ENCODE data around the gene NAA35.
A peak's percentile ranks its signal among the peaks of the same experiment; 100 is the strongest.
"Not testable (repeated sequence)": the region's sequence is repeated elsewhere in the genome, so short reads cannot be mapped to it uniquely, and the experiment has no call there.

The NAA35 gene

DNA sequence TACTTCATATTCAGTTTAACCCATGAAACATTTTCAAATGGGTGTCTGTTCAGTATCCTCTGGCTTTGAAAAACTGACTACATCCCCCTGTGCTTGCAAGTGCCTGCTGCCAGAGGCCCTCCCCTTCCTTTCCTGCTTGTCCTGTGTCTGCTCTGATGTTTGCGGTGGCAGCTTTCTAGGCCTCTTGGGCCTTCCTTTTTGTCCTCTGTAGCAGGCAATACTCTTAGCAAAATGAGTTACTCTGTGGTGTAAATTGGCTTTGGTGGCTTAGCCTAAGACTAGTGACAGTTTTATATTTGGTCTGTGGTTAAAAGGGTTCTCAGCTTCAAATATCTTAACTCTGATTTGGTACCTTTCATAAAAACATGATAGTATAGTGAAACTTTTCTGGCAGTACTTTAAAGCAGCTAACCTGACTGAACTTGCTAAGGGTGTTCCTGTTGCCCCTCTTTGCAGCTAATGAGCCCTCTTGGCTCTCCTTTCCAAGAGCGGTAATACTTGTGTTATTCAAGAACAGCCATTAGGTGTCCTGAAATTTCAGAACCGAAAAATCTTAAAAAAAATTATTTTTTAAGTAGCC lies 81.8 kb downstream of the NAA35 start:
- no peak for DNase-seq

DNA sequence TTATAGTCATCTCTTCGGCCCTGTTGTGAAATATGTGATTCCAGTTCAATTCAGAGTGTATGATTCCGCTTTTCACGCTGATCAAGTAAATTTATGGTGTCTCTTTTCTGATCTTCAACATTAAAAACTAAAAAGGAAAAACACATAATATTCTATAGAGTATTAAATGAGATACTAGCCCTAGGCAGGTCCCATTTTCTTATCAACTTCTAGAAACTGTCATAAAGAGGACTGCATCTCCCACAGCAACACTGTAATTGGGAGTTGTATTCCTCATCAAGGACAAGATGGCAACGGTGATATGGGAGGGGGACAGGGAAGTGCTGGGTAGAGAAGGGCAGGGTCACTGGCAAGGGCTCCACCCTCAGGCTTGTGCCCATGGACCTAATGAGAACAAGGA lies 86.8 kb downstream of the NAA35 start:
- DNase-seq: no peak

DNA sequence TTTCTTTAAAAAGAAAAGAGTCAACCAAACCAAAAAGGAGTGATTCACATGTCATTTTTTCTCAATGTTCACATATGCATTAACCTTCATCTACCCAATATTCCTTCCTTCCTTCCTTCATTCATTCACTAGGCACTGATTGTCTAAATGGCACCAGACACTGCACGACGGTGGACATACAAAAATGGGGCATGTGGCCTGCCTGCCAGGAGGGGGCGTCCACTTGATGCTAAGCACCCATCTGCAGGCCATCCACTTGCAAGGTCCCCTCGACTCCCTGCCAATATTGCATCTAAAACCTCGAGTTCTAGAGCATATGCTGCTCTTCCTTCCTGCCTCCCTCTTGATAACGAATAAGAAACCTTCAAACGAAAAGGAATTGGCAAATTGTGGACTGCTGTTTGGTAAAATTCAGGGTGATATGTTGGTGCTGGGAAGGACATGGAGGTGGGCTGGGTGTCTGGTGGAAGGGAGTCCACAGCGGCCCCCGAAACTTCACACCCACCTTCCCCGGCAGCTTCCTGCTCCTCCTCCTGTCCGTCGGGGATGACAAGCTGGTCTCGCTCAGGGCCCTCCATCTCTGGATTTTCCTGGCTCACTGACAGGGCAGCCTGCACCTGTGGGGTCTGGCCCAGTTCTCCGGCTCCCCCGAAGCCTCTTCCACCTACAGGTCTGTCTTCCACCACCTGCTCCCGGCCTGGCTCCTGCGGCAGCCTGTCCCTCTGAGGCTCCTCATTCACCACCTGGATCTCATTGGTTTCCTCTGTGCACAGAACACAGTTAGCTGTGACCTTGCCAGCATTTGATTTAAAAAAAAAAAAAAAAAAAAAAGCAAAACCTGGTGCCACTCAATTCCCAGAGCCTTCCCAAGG lies 94.2 kb downstream of the NAA35 start:
- peak in 13 of 58 donors; percentile 7 to 36 (median 17) for DNase-seq

DNA sequence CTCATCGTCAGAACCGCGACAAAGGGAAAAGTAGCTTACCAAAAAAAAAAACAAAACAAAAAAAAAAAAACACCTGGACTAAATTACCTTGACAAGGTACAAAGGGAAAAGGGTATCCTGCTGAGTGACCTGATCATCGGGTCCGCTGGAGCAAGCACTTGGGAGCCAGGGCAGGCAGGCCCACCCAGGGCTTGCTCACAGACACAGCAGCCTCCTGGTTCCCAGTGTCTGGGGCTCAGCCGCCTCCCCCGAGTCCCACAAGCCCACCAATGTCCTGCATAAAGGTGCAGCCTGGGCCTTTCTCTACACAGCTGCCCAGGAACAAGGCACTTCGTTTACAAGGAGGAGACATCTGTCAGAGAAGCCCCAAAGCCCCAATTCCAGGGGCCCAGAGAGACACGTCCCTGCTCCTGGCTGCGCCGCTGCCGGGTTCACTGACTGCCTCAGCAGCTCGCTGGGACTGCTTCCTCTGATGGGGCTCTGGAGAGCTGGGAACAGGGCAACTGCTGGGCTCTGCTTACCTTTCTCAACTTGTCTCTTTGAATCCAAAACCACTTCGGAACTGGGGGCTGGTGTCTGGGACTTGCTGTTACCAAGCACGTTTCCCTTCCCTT lies 95.0 kb downstream of the NAA35 start:
- no peak for DNase-seq

DNA sequence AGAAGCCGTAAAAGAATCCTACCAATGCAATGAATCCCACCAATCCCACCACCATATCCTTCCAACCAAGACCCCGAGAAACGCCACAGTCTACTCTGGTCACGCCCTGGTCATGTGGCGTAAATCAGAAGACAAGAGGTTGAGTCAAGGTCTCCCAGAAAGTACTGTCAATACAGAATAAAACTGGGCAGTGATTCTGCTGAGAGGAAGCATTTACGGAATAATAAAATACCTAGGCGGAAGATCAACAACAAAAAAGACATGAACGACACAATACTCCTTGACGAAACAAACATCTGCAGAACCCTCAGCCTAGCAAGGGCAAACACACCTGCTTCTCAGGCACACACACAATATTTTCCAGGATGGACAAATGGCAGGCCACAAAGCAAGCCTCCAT lies 95.6 kb downstream of the NAA35 start:
- DNase-seq: no peak

DNA sequence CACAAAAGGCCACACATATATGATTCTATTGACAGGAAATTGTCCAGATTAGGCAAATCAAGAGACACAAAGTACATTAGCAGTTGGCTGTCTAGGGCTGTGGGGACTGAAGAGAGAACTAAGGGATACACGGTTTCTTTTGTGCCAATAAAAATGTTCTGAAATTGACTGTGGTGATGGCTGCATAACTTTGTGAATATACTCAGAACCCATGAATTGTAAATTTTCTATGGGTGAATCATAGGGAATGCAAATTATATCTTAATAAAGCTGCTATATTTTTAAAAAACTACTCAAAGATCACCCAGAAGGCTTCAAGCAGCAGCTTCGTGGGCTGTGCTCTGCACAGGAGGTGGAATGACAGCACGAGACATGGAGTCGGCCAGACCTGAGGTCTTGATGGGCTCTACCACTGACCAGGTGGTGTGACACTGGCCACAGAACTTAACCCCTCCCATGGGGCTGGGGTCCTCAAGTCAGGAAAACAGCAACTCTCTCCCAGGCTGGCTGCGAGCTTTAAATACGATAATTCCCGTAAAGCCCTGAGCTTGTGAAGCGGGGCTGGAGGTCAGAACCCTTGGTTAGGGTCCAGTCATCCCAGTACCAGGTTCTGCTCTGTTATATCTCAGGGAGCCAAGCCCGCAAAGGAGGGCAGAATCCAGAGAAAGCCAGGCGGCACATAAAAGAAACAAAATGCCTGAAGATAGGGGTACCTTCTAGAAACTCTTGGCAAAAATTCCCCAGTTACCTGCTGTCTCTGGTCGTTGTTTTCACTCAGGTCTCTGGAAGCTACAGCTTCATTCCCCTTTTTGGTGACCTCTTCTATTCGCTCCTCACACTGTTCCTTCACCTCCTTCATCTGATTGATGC lies 99.3 kb downstream of the NAA35 start:
- no peak for DNase-seq

DNA sequence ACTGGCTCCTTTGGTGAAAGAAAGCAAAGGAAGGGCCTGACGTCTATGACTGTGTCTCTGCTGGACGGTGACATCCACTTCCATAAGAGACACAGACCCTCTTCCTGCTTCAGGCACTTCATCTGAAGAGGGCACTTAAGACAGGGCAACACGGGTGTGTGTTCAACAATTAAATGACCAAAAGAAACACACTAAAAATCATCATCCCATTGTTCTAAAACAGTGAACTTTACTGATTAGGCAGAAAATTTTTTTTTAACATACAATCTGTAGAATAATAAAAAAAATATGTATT lies 99.9 kb downstream of the NAA35 start:
- DNase-seq: no peak

DNA sequence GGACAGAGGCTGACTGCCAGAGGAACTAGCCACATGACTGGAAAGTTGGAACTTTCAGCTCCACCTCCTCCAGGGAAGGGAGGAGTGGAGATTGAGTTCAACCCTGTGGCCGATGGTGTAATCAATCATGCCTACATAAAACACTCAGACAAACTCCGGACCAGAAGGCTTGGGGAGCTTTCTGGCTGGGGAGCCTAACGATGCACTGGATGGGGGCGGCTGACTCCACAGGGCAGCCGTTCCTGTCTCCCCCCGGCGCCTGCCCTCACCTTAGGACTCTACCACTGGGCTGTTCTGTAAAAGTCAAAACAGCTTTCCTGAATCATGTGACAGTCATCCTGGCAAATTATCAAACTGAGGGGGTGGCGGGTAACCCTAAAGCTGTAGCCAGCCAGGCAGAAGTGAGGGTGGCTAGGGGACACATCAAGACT lies 100.4 kb downstream of the NAA35 start:
- DNase-seq: no peak

DNA sequence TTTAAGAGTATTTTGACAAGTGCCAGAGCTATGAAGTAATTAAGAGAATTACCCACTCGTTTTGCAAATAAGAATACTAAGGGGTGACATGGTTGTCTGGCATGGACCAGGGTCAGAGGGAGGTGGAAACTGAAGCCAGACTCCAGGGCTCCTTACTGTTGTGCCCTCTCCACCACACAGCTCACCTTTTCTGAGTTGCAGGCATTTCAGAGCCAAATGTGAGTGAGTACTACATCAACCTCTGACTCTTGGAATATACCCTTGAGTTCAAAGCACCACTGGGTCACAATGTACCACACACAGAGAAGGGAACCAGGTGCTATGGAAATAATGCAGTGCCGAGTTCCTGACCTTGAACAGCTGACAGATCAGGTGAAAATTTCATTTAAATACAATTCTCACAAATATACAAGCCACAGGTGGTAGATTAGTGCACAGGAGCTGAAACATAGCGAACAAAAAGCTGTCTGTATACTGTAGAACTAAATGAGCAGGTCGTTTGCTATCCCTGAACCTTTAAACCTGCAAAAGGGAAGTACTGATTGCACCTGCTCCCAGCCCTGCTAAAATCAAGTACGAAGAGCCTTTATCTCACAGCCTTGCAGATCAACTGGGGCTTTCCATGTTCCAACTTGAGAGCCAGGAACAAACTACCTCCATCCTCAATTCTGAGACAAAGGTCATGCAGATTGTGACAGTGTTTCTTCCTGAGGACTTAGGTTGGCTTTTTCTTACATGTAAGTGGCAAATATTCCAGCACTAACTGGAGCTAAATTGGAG lies 101.4 kb downstream of the NAA35 start:
- no peak for DNase-seq

DNA sequence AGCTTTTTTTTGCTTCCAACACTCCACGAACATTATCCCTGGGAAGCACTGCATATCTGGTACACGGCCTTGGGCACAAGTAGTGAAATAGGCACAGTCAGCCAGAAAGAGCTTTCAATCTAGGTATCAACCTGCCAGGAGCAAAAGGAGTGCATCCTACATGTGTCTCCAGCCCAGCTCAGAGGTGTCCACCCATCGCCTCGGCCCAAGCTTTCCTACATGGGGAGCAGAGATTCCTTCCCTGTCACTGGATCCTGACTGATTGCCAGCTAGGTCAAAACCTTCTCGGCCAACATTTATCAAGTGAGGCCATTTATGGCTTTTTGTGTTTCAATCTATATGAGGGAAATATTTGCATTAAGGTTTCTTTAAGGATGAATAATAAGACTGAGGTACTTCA lies 102.6 kb downstream of the NAA35 start:
- DNase-seq: no peak

DNA sequence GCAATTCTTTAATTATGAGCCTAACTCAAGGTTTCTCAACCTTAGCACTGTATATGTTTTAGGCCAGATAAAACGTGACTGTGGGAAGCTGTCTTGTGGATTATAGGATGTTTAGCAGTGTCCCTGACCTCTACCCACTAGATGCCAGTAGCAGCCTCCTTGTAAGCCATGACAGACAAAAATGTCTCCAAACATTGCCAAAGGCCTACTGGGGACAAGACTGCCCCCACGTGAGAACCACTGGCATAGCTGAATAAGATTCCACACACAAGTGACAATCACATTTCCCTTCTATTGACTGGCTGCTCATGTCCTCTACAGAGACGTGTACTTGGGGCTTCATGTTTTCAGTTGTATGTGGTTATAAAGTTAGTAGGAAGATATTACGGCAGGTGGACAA lies 103.1 kb downstream of the NAA35 start:
- no peak for DNase-seq

DNA sequence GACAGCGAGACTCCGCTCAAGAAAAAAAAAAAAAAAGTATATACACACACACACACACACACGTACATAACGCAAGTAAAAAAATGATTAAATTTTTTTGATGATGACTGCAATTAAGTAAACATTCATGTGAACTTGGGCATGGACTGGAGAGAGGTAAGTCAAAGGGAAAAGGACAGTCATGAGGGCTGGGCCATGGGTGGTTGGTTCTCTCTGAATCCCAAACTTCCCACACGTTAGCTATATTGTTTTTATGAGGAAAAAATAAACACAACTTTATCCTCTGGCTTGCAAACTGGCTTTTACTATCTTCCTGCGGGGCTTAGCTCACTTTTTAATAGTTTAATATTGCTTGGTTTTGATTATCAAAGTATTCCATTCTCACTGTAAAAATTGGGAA lies 104.7 kb downstream of the NAA35 start:
- no peak for DNase-seq

DNA sequence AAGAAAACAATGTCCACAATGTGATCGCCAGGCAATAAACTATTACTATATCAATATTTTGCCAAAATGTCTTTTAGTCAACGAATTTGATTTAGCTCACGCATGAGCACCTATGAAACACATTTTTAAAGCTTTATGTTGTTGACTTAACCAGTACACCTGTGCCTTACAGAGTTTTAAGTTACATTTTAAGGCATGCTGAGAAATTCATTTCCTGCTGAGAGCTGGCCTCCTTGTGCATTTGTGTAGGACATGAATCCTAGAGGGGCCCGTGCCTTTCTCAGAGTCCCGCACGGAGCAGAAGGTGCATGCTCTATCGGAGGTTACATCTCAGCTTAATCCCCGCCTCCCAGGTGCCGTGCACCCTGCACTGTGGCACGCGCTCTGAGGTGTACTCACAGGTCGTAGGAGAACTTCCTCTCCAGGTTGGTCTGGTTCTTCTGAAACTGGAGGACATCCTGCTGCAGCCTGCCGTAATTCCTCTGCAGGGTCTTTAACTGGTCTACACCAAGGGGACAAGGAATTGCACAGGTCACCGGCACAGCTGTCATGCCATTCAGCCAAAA lies 105.2 kb downstream of the NAA35 start:
- DNase-seq: no peak

DNA sequence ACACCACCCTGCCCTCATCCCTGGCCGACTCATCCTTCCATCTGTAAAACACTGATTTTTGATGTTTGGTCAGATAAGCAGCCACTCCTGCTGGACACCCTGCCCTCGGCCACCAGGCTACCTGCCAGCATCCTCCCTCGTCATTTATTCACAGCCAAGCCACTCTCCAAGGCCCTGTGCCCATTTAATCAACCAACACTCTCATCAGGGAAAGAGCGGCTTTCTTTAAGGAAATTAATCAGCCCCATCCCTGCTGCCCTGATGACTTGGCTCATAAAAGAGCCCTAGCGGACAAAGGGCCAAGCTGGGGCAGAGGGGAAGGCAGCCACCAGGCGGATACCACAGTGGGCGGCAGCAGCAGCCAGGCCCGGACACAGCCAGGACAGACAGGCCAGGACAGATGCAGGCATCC lies 106.0 kb downstream of the NAA35 start:
- peak in 2 of 58 donors; percentile 10 to 20 for DNase-seq

DNA sequence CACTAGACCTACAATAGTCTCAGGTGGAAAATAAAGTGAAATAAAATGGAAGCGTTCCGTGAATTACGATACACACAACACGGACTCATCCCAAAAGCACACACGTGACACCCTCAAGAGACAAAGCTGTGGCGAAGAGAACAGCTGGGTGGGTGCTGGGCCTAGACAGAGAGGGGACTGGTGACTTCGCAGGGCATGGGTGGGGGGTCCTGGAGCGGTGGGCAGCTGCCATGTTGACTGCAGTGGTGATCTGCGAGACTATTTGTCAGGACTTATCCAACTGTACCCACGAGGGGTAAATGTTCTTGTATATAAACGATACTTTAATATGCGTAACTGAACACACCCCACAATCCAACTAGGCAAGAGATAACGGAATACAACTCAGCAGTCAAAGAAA lies 106.4 kb downstream of the NAA35 start:
- DNase-seq: no peak

DNA sequence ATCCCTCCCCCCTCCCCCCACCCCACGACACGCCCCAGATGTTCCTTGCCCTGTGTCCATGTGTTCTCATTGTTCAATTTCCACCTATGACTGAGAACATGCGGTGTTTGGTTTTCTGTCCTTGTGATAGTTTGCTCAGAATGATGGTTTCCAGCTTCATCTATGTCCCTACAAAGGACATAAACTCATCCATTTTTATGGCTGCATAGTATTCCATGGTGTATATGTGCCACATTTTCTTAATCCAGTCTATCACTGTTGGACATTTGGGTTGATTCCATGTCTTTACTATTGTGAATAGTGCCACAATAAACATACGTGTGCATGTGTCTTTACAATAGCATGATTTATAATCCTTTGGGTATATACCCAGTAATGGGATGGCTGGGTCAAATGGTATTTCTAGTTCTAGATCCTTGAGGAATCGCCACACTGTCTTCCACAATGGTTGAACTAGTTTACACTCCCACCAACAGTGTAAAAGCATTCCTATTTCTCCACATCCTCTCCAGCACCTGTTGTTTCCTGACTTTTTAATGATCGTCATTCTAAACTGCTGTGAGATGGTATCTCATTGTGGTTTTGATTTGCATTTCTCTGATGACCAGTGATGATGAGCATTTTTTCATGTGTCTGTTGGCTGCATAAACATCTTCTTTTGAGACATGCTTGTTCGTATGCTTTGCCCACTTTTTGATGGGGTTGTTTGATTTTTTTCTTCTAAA lies 107.2 kb downstream of the NAA35 start:
- not testable (repeated sequence) for DNase-seq

DNA sequence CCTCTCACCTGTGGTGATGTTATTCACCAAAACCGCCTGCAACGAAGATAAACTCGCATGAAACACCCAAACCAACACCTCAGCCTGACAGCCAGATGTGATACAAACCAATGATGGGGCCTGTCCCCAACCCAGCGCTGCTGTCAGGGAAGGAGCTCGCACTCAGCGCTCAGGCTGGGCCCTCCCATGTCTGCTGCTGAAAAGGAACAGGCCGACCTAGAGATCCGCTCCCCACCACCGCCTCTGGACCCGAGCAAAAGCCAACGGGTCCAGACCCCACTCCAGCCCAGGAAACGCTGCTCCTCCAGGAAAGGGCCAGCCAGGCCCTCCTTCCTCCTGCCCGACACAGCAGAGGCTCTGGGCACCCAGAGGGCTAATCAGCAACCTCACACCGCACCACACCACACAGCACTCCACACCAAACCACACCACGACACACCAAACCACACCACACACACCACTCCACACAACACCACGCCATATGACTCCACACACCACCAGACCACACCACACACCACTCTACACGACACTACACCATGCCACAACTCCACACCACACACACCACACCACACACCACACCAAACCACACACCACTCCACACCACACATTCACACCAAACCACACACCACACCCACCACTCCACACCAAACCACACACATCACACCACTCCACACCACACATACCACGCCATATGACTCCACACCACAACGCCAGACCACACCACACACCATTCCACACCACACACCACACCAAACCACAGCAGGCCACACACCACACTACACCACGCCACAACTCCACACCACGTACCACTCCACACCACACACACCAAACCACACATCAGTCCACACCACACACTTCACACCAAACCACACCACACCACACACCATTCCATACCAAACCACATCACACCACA lies 111.9 kb downstream of the NAA35 start:
- DNase-seq: no peak

DNA sequence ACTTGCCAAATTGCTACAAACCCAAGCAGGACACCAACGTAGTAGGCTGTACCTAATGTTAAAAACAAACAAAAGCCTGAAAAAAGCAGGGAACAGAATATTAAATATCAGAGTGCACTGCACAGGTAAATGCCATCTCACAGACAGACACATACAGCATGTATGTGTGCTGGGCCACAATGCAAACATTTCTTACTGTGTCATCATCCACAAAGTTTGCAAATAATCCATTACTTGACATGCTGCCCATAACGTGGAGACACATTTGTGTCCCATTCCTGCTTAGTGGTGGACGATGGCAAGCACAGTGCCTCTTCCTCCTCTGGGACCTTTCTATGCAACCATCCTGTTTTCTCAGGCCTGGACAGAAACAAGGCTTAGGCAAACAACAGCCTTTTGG lies 113.7 kb downstream of the NAA35 start:
- DNase-seq: no peak

DNA sequence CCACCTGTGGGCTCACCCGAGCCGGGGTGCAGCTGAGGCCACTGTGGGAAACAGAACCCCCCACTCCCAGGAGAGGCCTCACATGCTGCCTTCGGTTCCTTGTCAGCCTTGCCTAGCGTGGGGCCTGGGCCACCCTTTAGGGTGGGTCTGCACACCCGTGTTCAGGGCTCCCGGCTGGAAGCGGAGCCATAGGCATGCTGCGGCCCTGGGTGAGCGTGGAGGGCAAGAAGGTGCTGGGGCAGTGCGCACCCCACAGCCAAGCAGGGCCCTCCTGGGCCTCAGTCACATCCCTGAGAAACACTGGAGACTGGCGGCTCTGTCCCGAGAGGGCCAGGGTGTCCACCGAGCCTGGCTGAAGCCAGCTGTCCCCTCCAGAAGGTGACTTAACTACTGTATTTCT lies 116.5 kb downstream of the NAA35 start:
- DNase-seq: no peak
